Pancreas (tissue), 10 donors: Measurements from ENCODE around the gene ZNF385A. TPM values are rescaled to one million over a fixed set of nuclear protein-coding genes. Genes with fewer than 3 reads are reported as not detected.
A peak's percentile ranks its signal among the peaks of the same experiment; 100 is the strongest.

Experiments used
- ATAC-seq, 4 donors: fragments of 200-7000 bp; cut with Tn5 transposase; one replicate each; pipeline versions ENCODE4 v1.8.0 to v1.9.1; 2020; ENCODE audit warnings: mild to moderate bottlenecking in 4 of 4, moderate library complexity in 4 of 4
- DNase-seq, 6 donors: peaks; one replicate each; pipeline ENCODE4 v3.0.0-alpha.2; 2020
- FAIRE-seq: peaks from 2 replicates; lab custom pipeline; 2012; peaks lifted over from hg19 to GRCh38; lab: Jason Lieb, UNC
- H3K27ac ChIP-seq, 4 donors: fragments of 200-600 bp; sonication (generic); 1 replicate in 3 of 4; 2 replicates in 1 of 4; pipeline versions ENCODE4 v1.5.0 to v1.8.0; 2020
- H3K27me3 ChIP-seq, 4 donors: fragments of 200-600 bp; one replicate each; pipeline ENCODE4 v1.8.0; 2021
- H3K36me3 ChIP-seq, 3 donors: fragments of 200-600 bp; sonication (generic) in 1 of 3; one replicate each; pipeline versions ENCODE4 v1.5.0 to v1.8.0; 2020 to 2021
- H3K4me1 ChIP-seq, 3 donors: fragments of 200-600 bp; one replicate each; pipeline ENCODE4 v1.8.0; 2021
- H3K4me3 ChIP-seq, 4 donors: fragments of 200-600 bp; sonication (generic) in 2 of 4; one replicate each; pipeline versions ENCODE4 v1.5.0 to v1.8.0; 2020 to 2021
- H3K9me3 ChIP-seq, 4 donors: fragments of 200-600 bp; one replicate each; pipeline ENCODE4 v1.8.0; 2021
- CTCF ChIP-seq, 4 donors: fragments of 200-600 bp; sonication (generic) in 3 of 4; IDR thresholded peaks; one replicate each; pipeline versions ENCODE4 v1.5.0 to v1.8.0; 2021; ENCODE audit warnings: antibody characterized with exemption in 4 of 4
- WGBS, 2 donors: extraction: QIAGEN DNeasy Blood & Tissue Kit; methylation state at CpG; one replicate each; pipeline ENCODE4 v1.1.7; 2013; 5-methylcytosine and 5-hydroxymethylcytosine counted together
- intact Hi-C, 3 donors: fragments of 100-400 bp; cut with DNase I; formaldehyde crosslinking; loops; one replicate each; pipeline versions ENCODE4 v1.11.1 to v1.14.2; 2022
- polyA plus RNA-seq, 2 donors: library from polyadenylated mRNA; stranded (reverse); fragments of 200-250 nt; gene quantifications; one replicate each; pipeline ENCODE4 v1.2.3, GENCODE V29; 2013
- total RNA-seq, 6 donors: library from RNA; stranded (reverse); fragmentation: NEBNext Ultra II Directional in 4 of 6; extraction: Animal tissue kit (Norgen Biotek cat#: 25700) in 4 of 6; gene quantifications; one replicate each; pipeline versions ENCODE4 v1.2.1 to v1.2.4, GENCODE V29; 2021 to 2023
- donor health status: healthy with polysubstance abuse.
- donor health status: DM: no; HTN: no; CAD: no; lungs with moderate emphysema.
- donor health status: DM: no; HTN: no; CAD: no.
- donor health status: control.
- donor health status: control.
- donor health status: Bipolar disorder and iron deficiency.
- donor health status: DM: yes; HTN: yes; CAD: no.
- donor health status: DM: no; HTN: no; CAD: no.
- donor health status: DM: no; HTN: no; CAD: no.
- donor health status: DM: yes; HTN: yes; CAD: no.

Gene ZNF385A
- total and polyA plus RNA-seq, 8 donors, result 0.59 to 8.2 (median 2.9) TPM

- TF ChIP-seq CTCF (IDR thresholded peaks at IDR 0.05), result no peak
- peaks cover 11 to 27% (median 15%) of the 10 kb centered on the region in 3 donors for H3K4me1 ChIP-seq
- peak overlapping the region; percentile 58 to 85 (median 74) for H3K27ac ChIP-seq
- H3K27me3 ChIP-seq, result no peaks in the 10 kb centered on the region
- no peak for FAIRE-seq
- WGBS, 2 donors, result 11 to 17% methylated on average over 21 of the region's 21 CpGs
- intact Hi-C loops, result loop anchor here in 1 of 3 donors (10.0 kb wide), 1 partner anchor 47 kb away; the partner anchor contains the start of gene NFE2
- H3K4me3 ChIP-seq, result no peak overlapping the region
- H3K9me3 ChIP-seq, result no peaks in the 10 kb centered on the region
- peak; percentile 70 to 84 (median 80) for DNase-seq
- peak; percentile 39 to 78 (median 66) for ATAC-seq
- H3K36me3 ChIP-seq, result peaks cover 0 to 41% (median 26%) of the 10 kb centered on the region in 3 donors
Observed at GRCh38 chr12:54352022-54352531, 32.5 kb downstream of the ZNF385A start.

GRCh38 chr12:54351341-54351740 is 33.2 kb downstream of the ZNF385A start:
- ATAC-seq (no peak), DNase-seq (no peak), FAIRE-seq (no peak)
- Histone ChIP-seq H3K36me3 (peaks cover 0 to 47% (median 26%) of the 10 kb centered on the region in 3 donors), H3K4me1 (peaks cover 11 to 24% (median 15%) of the 10 kb centered on the region in 3 donors), H3K27me3 (no peaks in the 10 kb centered on the region), H3K4me3 (no peak overlapping the region), H3K9me3 (no peaks in the 10 kb centered on the region), H3K27ac (peak overlapping the region in 2 of 4 donors; percentile 25 to 83)
- WGBS, 2 donors, result 74 to 85% methylated on average over 4 of the region's 4 CpGs
- TF ChIP-seq CTCF (IDR thresholded peaks at IDR 0.05), result no peak
- intact Hi-C loops, result loop anchor here in 1 of 3 donors (10.0 kb wide), 1 partner anchor 47 kb away; the partner anchor contains the start of gene NFE2

GRCh38 chr12:54350743-54351142 is 33.8 kb downstream of the ZNF385A start:
- ATAC-seq (no peak), DNase-seq (no peak), FAIRE-seq (no peak)
- H3K27me3 ChIP-seq, result no peaks in the 10 kb centered on the region
- H3K9me3 ChIP-seq, result no peaks in the 10 kb centered on the region
- 73% methylated on average over 3 of the region's 3 CpGs for WGBS, 2 donors
- H3K36me3 ChIP-seq, result peaks cover 0 to 48% (median 26%) of the 10 kb centered on the region in 3 donors
- peaks cover 11 to 20% (median 15%) of the 10 kb centered on the region in 3 donors for H3K4me1 ChIP-seq
- TF ChIP-seq CTCF (IDR thresholded peaks at IDR 0.05), result no peak
- H3K4me3 ChIP-seq, result no peak overlapping the region
- H3K27ac ChIP-seq, result no peak overlapping the region
- intact Hi-C loops, result loop anchor here in 1 of 3 donors (10.0 kb wide), 1 partner anchor 46 kb away; the partner anchor contains the start of gene NFE2

- H3K9me3 ChIP-seq, result no peaks in the 10 kb centered on the region
- peaks cover 3 to 59% (median 31%) of the 10 kb centered on the region in 3 donors for H3K36me3 ChIP-seq
- ATAC-seq (no peak), DNase-seq (no peak), FAIRE-seq (no peak)
- H3K4me1 ChIP-seq, result peaks cover 11 to 20% (median 11%) of the 10 kb centered on the region in 3 donors
- H3K4me3 ChIP-seq, result no peak overlapping the region
- H3K27ac ChIP-seq, result no peak overlapping the region
- no peak for TF ChIP-seq CTCF (IDR thresholded peaks at IDR 0.05)
- intact Hi-C loops, result loop anchor here in 1 of 3 donors (10.0 kb wide), 1 partner anchor 45 kb away; the partner anchor contains the start of gene NFE2
- H3K27me3 ChIP-seq, result no peaks in the 10 kb centered on the region
Observed at GRCh38 chr12:54349679-54350078, 34.9 kb downstream of the ZNF385A start.

GRCh38 chr12:54349036-54349435 is 35.5 kb downstream of the ZNF385A start:
- intact Hi-C loops, result no loop called here
- Histone ChIP-seq H3K4me1 (peaks cover 11 to 18% (median 11%) of the 10 kb centered on the region in 3 donors), H3K27me3 (no peaks in the 10 kb centered on the region), H3K9me3 (no peaks in the 10 kb centered on the region), H3K36me3 (peaks cover 3 to 66% (median 38%) of the 10 kb centered on the region in 3 donors), H3K4me3 (no peak overlapping the region), H3K27ac (no peak overlapping the region)
- ATAC-seq, result no peak
- no peak for FAIRE-seq
- DNase-seq, result no peak
- WGBS, 2 donors, result 84 to 90% methylated on average over 4 of the region's 4 CpGs
- no peak for TF ChIP-seq CTCF (IDR thresholded peaks at IDR 0.05)
